HG03175 (cell line): ENCODE data around the gene ANKRD18B.
"Not testable (repeated sequence)": the region's sequence is repeated elsewhere in the genome, so short reads cannot be mapped to it uniquely, and the experiment has no call there.

ENCODE experiments used
- ATAC-seq: cut with Tn5 transposase; IDR thresholded peaks from one replicate; pipeline ENCODE4 v1.9.1; 2021; ENCODE audit warnings: mild to moderate bottlenecking, moderate library complexity; ENCODE audit not compliant: unreplicated experiment

ANKRD18B gene

DNA sequence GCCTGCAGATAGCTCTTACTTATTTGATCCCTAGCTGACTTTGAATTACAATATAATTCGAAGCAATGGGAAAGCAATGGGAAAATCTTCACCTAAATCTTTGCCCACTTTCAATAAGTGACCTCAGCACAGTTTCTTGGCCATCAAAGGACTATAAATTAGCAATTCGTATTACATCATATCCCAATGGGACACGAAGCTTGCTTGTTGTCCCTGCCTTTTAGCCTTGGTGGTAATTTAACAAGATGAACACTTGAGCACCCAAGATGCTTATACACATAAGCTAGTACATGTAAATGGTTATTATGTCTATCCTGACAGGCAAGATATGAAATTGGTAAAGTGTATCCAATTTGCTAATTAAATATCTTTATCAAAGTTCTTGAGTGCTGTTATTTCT, 9.9 kb downstream of the ANKRD18B start:
- not testable (repeated sequence) for ATAC-seq

DNA sequence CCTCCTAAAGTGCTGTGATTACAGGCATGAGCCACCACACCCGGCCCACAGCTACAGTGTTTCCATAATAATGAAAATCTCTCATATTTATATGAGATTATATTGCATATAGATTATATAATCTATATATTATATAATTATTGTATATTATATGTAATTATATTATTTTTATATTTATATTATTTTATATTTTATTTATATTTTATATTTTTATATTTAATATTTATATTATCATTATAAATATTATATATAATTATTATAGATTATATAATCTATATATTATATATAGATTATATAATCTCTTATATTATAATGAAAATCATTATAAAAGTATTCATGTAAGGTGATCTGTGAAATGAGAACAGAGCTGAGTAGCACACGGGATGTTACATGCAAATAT, 11.5 kb downstream of the ANKRD18B start:
- no peak for ATAC-seq

DNA sequence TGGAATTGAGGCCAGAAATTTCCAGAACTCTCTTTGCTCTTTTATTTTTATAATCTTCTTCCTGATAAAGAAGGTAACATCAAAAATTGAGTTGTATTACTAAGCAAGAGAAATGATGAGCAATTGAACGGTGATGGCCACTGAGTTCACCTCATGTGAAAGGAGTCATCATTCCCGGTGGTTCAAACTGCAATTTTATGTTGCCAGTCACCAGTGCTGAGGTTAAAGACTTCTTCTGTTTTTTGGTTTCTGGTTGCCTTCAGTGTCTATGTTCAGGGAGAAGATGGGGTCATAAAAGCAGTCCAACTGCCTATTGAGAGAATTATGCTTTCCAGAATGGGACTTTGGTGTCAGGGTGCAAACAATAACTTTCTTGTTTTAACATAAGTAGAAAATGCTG, 19.4 kb downstream of the ANKRD18B start:
- ATAC-seq = not testable (repeated sequence)

DNA sequence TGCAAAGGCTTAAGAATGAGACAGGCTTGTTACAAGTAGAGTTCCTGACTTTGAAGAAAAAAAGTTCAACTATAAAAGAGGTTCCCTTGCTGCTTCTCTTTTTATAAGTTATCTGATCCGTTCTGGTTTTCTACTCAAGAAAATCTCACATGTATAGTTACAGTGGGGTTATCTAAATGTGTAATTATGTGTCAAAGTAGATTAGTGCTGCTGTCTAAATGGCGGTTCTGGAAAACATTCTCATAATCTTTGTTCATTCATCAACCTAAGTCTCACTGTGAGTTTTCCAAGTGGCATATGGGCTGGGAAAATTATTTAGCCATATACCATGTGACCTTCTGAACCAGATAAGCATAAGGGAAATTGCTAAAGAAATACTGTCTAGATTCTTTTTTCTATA, 21.7 kb downstream of the ANKRD18B start:
- not testable (repeated sequence) for ATAC-seq

DNA sequence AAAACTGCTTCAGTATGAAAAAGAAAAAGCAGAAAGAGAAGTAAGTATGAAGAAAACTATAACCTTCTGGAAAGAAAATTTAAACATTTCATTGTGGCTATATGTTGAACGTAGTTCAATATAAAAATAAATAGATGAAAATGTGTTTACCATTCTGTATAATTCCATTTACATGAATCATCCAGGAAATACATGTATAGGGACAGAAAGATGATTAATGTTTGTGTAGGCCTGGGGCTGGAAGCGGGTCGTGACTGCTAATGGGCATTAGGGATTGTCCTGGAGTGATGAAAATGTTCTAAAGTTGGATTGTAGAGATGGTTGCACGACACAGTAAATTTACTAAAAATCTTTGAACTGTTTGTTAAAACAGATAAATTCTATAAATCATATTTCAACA, 24.8 kb downstream of the ANKRD18B start:
- ATAC-seq = not testable (repeated sequence)

DNA sequence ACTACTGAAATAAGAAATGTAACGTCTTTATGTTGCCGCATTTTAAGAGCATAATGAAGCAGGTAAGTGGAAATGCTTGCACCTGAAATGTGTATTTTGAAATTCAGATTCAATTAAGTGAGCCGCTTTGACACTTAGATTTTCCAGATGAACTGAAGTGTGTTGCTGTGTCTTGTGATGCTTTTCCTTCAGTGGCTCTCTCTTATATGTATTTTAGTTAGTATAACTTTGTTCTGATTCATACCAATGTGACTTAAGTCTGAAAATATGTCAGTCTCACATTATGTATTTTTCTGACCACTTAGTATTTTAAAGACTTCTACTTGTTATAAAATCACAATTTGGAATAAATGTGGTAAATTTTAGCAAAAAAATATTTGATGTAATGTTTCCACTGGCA, 25.4 kb downstream of the ANKRD18B start:
- not testable (repeated sequence) for ATAC-seq

DNA sequence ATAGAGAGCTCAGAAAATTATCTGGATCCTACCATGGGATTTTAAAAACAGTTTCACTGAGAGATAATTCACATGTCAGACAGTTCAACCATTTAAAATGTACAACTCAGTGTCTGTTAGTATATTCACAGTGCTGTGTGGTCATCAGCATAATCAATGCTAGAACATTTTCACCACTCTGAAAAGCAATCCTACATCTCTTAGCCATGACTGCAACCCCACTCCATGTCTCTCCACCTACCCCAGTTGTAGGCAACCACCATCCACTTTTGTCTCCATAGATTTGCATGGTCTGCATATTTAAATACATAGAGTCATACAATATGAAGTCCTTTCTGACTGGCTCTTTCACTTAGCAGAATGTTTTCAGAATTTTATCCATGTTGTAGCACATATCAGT, 27.1 kb downstream of the ANKRD18B start:
- ATAC-seq = not testable (repeated sequence)

DNA sequence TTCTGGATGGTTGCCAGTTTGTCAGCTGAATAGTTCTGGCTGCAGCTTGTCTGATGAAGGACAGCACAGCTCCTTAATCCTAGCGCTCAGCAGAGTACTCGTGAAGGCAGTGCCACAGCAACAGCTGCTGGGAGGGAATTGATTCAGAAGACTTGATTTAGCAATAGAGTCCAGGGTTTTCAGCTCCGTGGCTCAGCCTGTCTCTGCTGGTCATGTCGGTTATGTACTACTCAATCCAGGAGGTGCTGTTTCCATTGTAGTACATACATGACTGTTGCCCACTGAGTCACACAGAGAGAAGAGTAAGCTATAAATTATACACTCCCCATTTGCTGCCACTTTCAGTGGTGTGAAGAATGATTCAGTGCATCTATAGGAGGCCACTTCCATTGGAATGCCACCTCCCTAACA, 28.3 kb downstream of the ANKRD18B start:
- ATAC-seq = not testable (repeated sequence)

DNA sequence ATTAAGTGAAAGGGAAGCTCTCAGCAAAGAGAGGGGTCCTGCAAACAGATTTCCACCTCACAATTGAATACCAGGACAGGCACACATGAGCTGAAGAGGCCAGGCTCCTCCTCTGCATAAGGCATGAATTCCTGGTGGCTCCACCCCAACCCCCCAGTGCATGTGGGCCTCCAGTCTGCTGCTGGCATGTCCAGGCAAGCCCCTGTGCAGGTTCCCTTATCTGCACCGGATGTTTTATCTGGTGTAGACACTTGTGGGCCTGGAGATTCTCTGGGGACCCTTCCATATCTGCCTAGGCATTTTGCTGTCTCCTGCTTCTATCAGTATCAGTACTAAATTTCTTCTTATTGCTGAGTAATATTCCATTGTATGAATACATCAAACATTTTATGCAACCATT, 36.2 kb downstream of the ANKRD18B start:
- ATAC-seq = not testable (repeated sequence)

DNA sequence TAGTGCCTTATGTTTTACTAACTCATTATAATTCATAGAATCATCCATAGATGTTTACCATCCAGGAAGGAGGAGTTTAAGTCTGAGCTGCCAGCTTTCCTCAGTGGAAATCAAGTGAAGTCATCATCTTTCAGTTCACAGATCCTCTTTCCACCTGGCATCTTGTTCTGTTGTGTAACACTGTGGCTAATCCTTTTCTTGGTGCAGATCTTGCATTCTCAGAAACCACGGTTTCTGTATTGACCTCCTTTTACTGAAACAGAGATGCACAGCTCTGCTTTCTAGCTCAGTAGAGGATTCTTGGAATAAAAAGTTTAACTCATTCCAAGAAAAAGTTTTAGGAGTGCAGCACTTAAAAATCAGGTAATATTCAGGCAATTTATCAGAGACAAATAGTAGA, 38.1 kb downstream of the ANKRD18B start:
- not testable (repeated sequence) for ATAC-seq

DNA sequence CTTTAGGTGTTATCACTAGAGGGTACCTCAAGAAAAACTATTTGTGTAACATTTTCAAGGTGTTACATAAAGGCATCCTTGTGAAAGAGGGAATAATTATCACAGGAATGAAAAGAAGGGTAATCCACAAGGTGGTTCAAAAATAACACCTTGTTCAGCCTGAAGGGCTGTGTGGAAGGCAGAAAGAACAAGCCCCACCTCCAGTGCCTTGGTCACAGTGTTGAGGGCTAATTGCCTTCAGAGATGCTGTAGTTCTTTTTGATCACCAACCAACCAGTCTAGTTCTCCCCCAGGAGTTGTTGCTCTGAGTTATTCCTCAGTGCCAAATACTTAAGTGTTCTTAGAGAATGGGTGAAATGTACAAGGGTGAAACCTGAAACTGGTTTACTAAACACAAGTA, 43.7 kb downstream of the ANKRD18B start:
- ATAC-seq = not testable (repeated sequence)

DNA sequence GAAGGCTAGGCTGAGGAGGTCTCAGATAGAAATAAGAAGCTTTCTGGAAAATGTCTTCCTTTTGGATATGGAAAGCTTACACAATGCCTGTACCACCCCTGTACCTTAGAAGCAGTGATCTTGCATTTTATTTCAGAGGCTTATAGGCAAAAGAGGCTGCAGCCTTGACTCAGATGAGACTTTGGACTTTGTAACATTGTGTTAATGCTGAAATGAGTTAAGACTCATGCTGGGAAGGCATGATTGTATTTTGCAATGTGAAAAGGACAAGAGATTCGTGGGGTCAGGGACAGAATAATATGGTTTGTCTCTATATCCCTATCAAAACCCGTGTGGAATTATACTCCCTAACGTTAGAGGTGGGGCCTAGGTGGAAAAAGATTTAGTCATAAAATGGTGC, 53.7 kb downstream of the ANKRD18B start:
- ATAC-seq = not testable (repeated sequence)

DNA sequence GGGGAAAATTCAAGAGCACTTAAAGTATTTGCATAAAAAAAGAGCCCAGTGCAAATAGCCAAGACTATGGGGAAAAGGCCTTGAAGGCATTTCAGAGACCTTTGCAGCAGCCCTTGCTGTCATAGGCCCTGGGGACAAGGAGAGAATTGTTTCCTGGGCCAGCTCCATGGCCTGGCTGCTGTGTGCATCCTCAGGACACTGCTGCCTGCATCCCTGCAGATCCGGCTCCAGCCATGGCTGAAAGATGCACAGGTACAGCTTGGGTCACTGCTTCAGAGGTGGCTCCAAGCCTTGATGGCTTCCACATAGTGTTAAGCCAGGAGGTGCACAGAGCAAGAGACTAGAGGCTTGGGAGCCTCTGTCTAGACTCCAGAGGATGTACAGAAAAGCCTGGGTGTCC, 55.9 kb downstream of the ANKRD18B start:
- not testable (repeated sequence) for ATAC-seq

DNA sequence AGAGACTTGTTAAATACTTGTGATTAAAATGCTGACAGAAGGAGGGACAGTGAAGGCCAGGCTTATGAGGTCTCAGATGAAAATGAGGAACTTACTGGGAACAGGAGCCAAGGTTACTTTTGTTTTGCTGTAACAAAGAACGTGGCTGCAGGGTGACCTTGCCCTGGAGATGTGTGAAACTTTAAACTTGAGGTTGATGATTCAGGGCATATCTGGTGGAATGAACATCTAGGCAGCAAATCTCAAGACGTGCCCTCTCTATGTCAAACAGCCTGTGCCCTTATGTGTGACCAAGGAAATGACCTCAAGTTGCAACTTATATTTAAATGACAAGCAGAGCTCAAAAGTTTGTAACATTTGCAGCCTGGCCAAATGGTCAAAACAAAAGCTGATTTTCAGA, 58.6 kb downstream of the ANKRD18B start:
- not testable (repeated sequence) for ATAC-seq

DNA sequence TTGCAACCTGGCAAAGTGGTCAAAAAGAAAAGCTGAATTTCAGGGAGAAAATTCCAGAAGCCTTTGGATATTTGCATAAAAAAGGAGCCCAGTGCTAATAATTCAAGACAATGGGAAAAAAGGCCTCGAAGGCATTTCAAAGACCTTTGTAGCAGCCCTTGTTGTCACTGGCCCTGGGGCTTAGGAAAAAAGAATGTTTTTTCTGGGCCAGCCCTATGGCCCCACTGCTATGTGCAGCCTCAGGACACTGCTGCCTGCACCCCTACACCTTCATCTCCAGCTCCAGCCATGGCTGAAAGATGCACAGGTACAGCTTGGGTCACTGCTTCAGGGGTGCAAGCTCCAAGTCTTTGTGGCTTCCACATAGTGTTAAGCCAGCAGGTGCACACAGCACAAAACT, 62.1 kb downstream of the ANKRD18B start:
- ATAC-seq = not testable (repeated sequence)

DNA sequence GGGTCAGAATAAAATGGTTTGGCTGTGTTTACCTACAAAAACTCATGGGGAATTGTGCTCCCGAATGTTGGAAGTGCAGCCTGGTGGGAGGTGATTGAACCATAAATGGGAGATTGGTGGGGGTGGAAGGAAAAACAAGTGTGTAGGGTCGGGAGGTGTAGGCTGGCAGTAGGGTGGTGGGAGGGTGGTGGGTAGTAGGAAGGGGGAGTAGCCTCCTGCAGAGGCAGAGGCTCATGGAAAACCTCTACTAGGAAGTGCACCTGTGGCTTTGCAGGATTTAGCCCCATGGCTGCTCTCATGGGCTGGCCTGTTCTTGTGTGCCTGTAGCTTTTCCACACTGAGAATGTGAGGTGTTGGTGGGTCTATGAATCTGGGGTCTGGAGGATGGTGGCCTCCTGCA, 63.7 kb downstream of the ANKRD18B start:
- not testable (repeated sequence) for ATAC-seq

DNA sequence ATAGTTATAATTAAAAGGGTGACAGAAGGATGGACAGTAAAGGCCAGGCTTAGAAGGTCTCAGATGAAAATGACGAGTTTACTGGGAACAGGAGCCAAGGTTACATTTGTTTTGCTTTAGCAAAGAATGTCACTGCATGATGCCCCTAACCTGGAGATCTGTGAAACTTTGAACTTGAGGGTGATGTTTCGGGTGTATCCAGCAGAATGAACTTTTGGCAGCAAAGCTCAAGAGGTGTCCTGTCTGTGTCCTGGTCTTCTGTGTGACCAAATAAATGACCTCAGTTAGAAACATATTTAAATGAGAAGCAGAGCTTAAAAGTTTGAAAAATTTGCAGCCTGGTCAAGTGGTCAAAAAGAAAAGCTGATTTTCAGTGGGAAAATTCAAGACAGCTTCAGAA, 64.8 kb downstream of the ANKRD18B start:
- not testable (repeated sequence) for ATAC-seq

DNA sequence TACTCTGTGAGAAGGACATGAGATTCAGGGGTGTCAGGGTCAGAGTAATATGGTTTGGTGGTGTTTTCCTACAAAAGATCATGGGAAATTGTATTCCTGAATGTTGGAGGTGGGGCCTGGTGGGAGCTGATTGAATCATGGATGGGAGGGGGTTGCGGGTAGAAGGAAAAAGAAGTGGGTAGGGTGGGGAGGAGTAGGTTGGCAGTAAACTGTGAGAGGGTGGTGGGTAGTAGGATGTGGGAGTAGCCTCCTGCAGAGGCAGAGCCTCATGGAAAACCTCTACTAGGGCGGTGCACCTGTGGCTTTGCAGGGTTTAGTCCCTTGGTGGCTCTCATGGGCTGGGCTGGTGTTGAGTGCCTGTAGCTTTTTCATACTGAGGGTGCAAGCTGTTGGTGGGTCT, 66.8 kb downstream of the ANKRD18B start:
- not testable (repeated sequence) for ATAC-seq

DNA sequence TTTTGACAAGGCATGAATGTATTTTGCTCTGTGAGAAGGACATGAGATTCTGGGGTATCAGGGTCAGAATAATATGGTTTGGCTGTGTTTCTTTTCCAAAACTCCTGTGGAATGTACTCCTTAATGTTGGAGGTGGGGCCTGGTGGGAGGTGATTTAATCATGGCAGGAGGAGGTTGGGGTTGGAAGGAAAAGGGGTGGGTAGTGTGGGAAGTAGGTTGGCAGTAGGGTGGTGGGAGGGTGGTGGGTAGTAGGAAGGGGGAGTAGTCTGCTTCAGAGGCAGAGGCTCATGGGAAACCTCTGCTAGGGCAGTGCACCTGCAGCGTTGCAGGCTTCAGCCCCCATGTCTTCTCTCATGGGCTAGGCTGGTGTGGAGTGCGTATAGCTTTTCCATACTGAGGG, 72.9 kb downstream of the ANKRD18B start:
- not testable (repeated sequence) for ATAC-seq

DNA sequence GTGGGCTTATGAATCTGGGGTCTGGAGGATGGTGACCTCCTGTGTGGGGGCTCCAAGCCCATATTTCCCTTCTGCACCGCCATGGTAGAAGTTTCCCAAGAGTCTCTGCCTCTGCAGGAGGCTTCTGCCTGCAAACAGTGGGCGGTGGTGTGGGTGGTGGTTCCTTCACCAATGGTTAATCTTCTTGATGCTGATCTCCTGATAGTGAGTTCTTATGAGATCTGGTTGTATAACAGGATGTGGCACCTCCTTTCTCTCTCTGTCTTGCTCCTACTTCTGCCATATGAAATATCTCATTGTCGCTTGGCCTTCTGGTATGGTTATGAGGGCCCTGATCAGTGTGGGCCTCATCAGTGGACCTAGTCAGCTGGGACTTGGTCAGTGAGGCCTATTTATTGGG, 73.3 kb downstream of the ANKRD18B start:
- ATAC-seq = not testable (repeated sequence)

DNA sequence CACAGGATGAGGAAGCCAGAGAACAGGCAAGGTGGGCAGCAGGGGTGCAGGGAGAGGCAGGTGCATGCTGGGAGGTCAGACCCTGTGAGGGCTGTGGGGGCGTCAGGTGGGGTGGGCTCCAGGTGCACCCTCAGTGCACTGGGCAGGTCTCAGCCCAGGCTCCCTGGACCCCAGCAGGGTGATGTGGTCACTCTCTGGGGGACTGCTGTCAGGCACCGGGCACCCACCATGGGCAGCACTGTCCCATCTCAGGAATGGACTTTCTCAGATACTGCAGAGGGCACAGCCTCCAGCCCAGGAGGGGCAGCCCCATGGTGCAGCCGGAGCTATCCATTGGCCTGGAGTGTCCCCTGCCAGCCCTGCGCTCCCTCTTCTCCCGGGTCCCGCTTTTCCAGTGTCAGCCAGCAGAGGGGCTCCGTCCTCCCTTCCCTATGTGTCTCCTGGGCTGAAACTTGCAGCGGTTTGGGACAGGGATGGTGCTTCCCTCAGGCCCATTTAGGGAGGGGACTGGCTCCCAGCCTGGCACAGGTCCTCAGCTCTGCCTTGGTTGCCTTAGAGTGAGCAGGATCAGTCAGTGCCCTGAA, 74.8 kb downstream of the ANKRD18B start:
- not testable (repeated sequence) for ATAC-seq

DNA sequence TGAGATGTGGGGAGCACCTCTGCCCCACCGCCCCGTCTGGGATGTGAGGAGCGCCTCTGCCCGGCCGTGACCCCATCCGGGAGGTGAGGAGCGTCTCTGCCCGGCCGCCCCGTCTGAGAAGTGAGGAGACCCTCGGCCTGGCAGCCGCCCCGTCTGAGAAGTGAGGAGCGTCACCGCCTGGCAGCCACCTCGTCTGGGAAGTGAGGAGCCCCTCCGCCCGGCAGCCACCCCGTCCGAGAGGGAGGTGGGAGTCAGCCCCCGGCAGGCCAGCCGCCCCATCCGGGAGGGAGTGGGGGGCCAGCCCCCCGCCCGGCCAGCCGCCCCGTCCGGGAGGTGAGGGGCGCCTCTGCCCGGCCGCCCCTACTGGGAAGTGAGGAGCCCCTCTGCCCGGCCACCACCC, 76.9 kb downstream of the ANKRD18B start:
- not testable (repeated sequence) for ATAC-seq

DNA sequence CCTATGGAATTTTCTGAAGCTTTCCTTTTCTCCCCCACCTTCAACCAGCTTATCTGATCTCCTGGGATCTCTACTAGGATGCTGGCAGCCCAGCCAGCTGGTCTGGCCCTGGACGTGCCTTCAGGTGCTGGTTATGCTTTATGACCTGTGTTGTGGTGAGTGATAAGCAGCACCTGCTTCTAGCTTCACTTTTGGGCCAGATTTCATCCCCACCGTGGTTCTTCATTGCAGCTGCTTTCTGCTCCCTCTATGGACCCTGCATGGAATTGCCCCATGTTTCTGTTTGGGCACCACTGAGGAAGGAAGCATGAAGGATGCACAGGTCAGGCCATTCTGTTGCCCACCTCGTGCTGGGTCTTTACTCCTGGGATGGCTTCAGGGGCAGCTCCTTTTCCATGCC, 80.2 kb downstream of the ANKRD18B start:
- ATAC-seq = not testable (repeated sequence)
